GM23338 (cell line): Measurements from ENCODE around the gene RASSF10. TPM values are rescaled to one million over a fixed set of nuclear protein-coding genes. Genes with fewer than 3 reads are reported as not detected.
A peak's percentile ranks its signal among the peaks of the same experiment; 100 is the strongest.

Experiments
- ATAC-seq: fragments of 200-7000 bp; cut with Tn5 transposase; 3 replicates; pipeline ENCODE4 v1.9.1; 2020
- DNase-seq: peaks from one replicate; pipeline ENCODE4 v3.0.0-alpha.2; 2015; ENCODE audit warnings: low spot score
- H2AFZ ChIP-seq: fragments of 200-600 bp; sonication (generic); 2 replicates; pipeline ENCODE4 v1.8.0; 2016; ENCODE audit warnings: antibody characterized with exemption, mild to moderate bottlenecking, moderate library complexity
- H3F3A ChIP-seq: fragments of 200-600 bp; sonication (generic); replicated peaks from 2 replicates; pipeline ENCODE4 v1.8.0; 2017; ENCODE audit warnings: antibody characterized with exemption, mixed run types, low read depth
- H3K27ac ChIP-seq: fragments of 200-600 bp; sonication (generic); 2 replicates; pipeline ENCODE4 v1.6.1; 2016; ENCODE audit warnings: low read depth
- H3K27me3 ChIP-seq: fragments of 200-600 bp; sonication (generic); 2 replicates; pipeline ENCODE4 v1.8.0; 2016; ENCODE audit warnings: mild to moderate bottlenecking, mixed run types, moderate library complexity; ENCODE audit not compliant: insufficient read depth
- H3K36me3 ChIP-seq: fragments of 200-600 bp; sonication (generic); 2 replicates; pipeline ENCODE4 v1.8.0; 2016; ENCODE audit warnings: mild to moderate bottlenecking; ENCODE audit not compliant: insufficient read depth
- H3K4me1 ChIP-seq: fragments of 200-600 bp; sonication (generic); 2 replicates; pipeline ENCODE4 v1.8.0; 2016; ENCODE audit warnings: mild to moderate bottlenecking, moderate library complexity; ENCODE audit not compliant: insufficient read depth
- H3K4me2 ChIP-seq: fragments of 200-600 bp; sonication (generic); 2 replicates; pipeline ENCODE4 v1.7.1; 2017; ENCODE audit warnings: mixed run types
- H3K4me3 ChIP-seq: fragments of 200-600 bp; sonication (generic); 2 replicates; pipeline ENCODE4 v1.6.1; 2016; ENCODE audit warnings: mixed run types
- H3K79me2 ChIP-seq: fragments of 200-600 bp; sonication (generic); replicated peaks from 2 replicates; pipeline ENCODE4 v1.8.0; 2017; ENCODE audit warnings: mild to moderate bottlenecking; ENCODE audit not compliant: insufficient read depth
- H3K9me2 ChIP-seq: fragments of 200-600 bp; sonication (generic); 2 replicates; pipeline ENCODE4 v1.8.0; 2017; ENCODE audit not compliant: insufficient read depth
- H4K20me1 ChIP-seq: fragments of 200-600 bp; sonication (generic); replicated peaks from 2 replicates; pipeline ENCODE4 v1.8.0; 2017; ENCODE audit warnings: mild to moderate bottlenecking; ENCODE audit not compliant: insufficient read depth
- H3K27ac Mint-ChIP-seq: 2 replicates; pipeline ENCODE4 v1.8.0; 2020; ENCODE audit warnings: inconsistent platforms, mild to moderate bottlenecking, moderate library complexity, mixed read lengths
- H3K27me3 Mint-ChIP-seq: 3 replicates; pipeline ENCODE4 v1.8.0; 2022; ENCODE audit warnings: low read depth, mild to moderate bottlenecking, moderate library complexity, mixed read lengths, inconsistent platforms; ENCODE audit not compliant: insufficient read depth, poor library complexity
- H3K36me3 Mint-ChIP-seq: 3 replicates; pipeline ENCODE4 v1.8.0; 2021; ENCODE audit warnings: low read depth, mild to moderate bottlenecking, inconsistent platforms, moderate library complexity, mixed read lengths
- H3K4me1 Mint-ChIP-seq: 3 replicates; pipeline ENCODE4 v1.8.0; 2020; ENCODE audit warnings: mild to moderate bottlenecking, inconsistent platforms, mixed read lengths
- H3K4me3 Mint-ChIP-seq: 3 replicates; pipeline ENCODE4 v1.8.0; 2021; ENCODE audit warnings: moderate library complexity, mild to moderate bottlenecking, inconsistent platforms, mixed read lengths
- H3K9me3 Mint-ChIP-seq: 3 replicates; pipeline ENCODE4 v1.8.0; 2020; ENCODE audit warnings: moderate library complexity, mild to moderate bottlenecking, inconsistent platforms, mixed read lengths
- CREB1 ChIP-seq: fragments of 250-450 bp; sonication (Bioruptor Pico); IDR thresholded peaks from 2 replicates; pipeline ENCODE4 v1.5.0; 2020; ENCODE audit warnings: low read depth, mild to moderate bottlenecking, moderate library complexity
- CTCF ChIP-seq, 2 experiments: fragments of 200-600 bp in 1 of 2; sonication (generic) in 1 of 2; conservative IDR thresholded peaks; 2 replicates each; pipeline versions ENCODE4 v1.5.1 to v1.6.1; 2016 to 2017; ENCODE audit warnings: antibody characterized with exemption in 2 of 2, low read depth in 2 of 2, mild to moderate bottlenecking in 2 of 2, moderate library complexity in 1 of 2
- ETS1 ChIP-seq: IDR thresholded peaks from 2 replicates; pipeline ENCODE4 v1.6.1; 2016; ENCODE audit warnings: antibody characterized with exemption
- EZH2 ChIP-seq: fragments of 200-600 bp; sonication (generic); IDR thresholded peaks from one replicate; pipeline ENCODE4 v1.8.0; 2017; ENCODE audit warnings: antibody characterized with exemption, mild to moderate bottlenecking, low read depth; ENCODE audit not compliant: unreplicated experiment
- EZH2phosphoT487 ChIP-seq: fragments of 200-600 bp; sonication (generic); IDR thresholded peaks from one replicate; pipeline ENCODE4 v1.8.1; 2018; ENCODE audit warnings: antibody characterized with exemption; ENCODE audit not compliant: unreplicated experiment
- JUNB ChIP-seq: IDR thresholded peaks from one replicate; pipeline ENCODE4 v1.6.1; 2016; ENCODE audit warnings: antibody characterized with exemption; ENCODE audit not compliant: unreplicated experiment
- NANOG ChIP-seq: IDR thresholded peaks from 2 replicates; pipeline ENCODE4 v1.6.1; 2016; ENCODE audit warnings: antibody characterized with exemption, borderline replicate concordance
- POLR2AphosphoS5 ChIP-seq: IDR thresholded peaks from 2 replicates; pipeline ENCODE4 v1.6.1; 2016; ENCODE audit warnings: antibody characterized with exemption, low read depth
- long read RNA-seq: library from polyadenylated mRNA; unstranded; transcript quantifications from one replicate; pipeline ENCODE4 v2.0.0, GENCODE V29; 2020; ENCODE audit not compliant: unreplicated experiment
- polyA plus RNA-seq: library from polyadenylated mRNA; unstranded; fragments of >200 nt; fragmentation: Nextera tagmentation; extraction: Ambion mirVana; gene quantifications from 2 replicates; pipeline ENCODE4 v1.2.1, GENCODE V29; 2016
- total RNA-seq: library from RNA; depleted of rRNA; stranded (reverse); fragments of >200 nt; shearing (Covaris generic); gene quantifications from 2 replicates; pipeline ENCODE4 v1.2.3, GENCODE V29; 2014; rRNA removed

Gene RASSF10
- total RNA-seq = 1.8 and 4.0 TPM in 2 replicates
- 0.13 and 0.52 TPM in 2 replicates for polyA plus RNA-seq
- long read RNA-seq = 0 reads

DNA sequence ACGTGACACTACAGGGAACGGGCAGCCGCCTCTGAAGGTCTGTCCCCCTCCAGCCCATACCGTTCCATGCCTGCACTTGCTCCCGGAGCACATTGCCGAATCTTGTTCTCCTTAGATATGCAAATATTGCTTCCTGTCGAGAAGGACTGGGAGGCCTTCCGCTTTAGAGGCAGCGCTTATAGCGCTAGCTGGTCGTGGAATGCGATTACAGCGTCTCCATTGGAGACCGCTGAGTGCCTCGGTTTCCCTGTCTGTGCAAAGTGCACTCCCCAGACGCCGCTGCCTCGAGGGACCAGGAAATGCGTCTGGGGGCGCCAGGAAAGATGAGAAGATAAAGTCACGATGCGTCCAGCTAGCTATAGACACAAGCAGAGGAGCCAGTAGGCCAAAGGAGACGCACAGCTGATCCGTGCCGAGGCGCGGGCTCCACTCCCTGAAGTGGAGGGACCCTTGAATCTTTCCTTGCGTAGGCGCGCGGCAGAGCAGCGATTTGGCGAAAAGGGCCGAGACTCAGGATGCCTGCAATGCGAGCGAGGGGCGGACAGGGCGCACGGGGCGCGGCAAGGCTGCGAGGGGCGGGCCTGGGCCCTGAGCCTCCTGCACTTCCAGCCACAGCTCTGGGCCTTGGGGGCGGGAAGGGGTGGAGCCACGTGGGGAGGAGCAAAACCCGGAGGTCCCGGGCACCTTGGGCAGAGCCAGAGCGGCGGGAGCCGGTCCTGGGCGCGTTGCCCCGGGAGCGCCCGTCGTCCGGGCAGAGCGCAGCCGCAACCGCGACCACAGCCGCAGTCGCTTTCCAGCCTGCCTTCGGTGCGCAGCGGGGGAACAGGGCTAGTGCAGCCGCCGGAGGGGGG, at the start of gene RASSF10:
RASSF10 (plus strand) TSS at position 692 of the 851 bp plus-strand sequence. CDS start 261 bp downstream, outside the sequence.
- Mint-ChIP-seq H3K27ac (peak within 1 kb of the TSS; percentile 72; the same call in 1 of the 2 replicates), H3K9me3 (peaks cover 13% of the 10 kb centered on the region), H3K36me3 (peaks cover 19% of the 10 kb centered on the region; the same call in 2 of the 3 replicates), H3K4me1 (peaks cover 52% of the 10 kb centered on the region), H3K4me3 (peak within 1 kb of the TSS; percentile 77), H3K27me3 (peaks cover 46% of the 10 kb centered on the region)
- DNase-seq = peak; percentile 94
- TF ChIP-seq POLR2AphosphoS5 (peak; percentile 90), ETS1 (0 out of 2 replicates have a peak, but pooled peaks have one; percentile 36), NANOG (no peak)
- Histone ChIP-seq H3K4me1 (peaks cover 42% of the 10 kb centered on the region), H4K20me1 (0 out of 2 replicates have a peak, but pooled peaks cover 5% of the 10 kb centered on the region), H3F3A (peaks cover 6% of the 10 kb centered on the region; the same call in 1 of the 2 replicates), H3K9me2 (peaks cover 19% of the 10 kb centered on the region; the same call in 1 of the 2 replicates), H3K79me2 (no peaks in the 10 kb centered on the region), H3K27me3 (peaks cover 58% of the 10 kb centered on the region), H3K4me3 (peak within 1 kb of the TSS; percentile 70), H3K27ac (peak within 1 kb of the TSS; percentile 84; the same call in 1 of the 2 replicates), H3K36me3 (peaks cover 6% of the 10 kb centered on the region; the same call in 1 of the 2 replicates), H3K4me2 (peak within 1 kb of the TSS; percentile 89), H2AFZ (peak within 1 kb of the TSS; percentile 89)
- ATAC-seq = peak; percentile 84

DNA sequence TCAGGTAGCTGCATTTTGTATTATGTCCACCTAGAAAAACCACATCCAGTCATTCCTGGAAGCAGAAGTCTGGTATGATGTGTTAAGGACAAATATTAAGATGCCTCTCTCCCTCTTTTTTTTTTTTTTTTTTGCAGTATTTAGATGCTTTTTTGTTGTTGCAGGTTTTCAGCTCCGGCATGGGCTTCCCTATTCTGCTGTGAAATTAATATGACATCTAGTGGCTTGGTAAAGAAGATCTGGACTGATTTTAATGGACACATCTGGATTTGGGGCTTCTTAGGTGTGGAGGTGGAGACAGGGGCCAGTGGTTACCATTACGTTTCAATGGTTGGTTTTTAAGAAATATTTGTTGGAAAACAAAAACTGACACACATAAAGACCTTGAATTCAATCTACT, 47.5 kb upstream of the RASSF10 start:
- H3K9me2 ChIP-seq = no peaks in the 10 kb centered on the region
- Mint-ChIP-seq H3K27me3 (peaks cover 7% of the 10 kb centered on the region), H3K36me3 (no peaks in the 10 kb centered on the region), H3K9me3 (no peaks in the 10 kb centered on the region), H3K4me3 (no peak overlapping the region; the same call in 2 of the 3 replicates), H3K4me1 (no peaks in the 10 kb centered on the region; the same call in 2 of the 3 replicates), H3K27ac (no peak overlapping the region)
- no peaks in the 10 kb centered on the region for H3K4me1 ChIP-seq
- DNase-seq = no peak
- H2AFZ ChIP-seq = no peak overlapping the region
- no peak overlapping the region for H3K27ac ChIP-seq
- TF ChIP-seq JUNB (no peak), CTCF (conservative IDR thresholded peaks at IDR 0.05; ENCODE audit: low read depth in 2 of 2) (0 out of 4 replicates have a peak, but pooled peaks of 1 of the 2 experiments have one; percentile 16), EZH2phosphoT487 (no peak), CREB1 (CRISPR knock-in tag) (no peak), EZH2 (no peak)
- H3K79me2 ChIP-seq = no peaks in the 10 kb centered on the region
- no peaks in the 10 kb centered on the region for H3K27me3 ChIP-seq
- ATAC-seq = no peak
- H4K20me1 ChIP-seq = no peaks in the 10 kb centered on the region
- H3K4me2 ChIP-seq = no peak overlapping the region
- no peak overlapping the region for H3K4me3 ChIP-seq
- H3K36me3 ChIP-seq = no peaks in the 10 kb centered on the region
- no peaks in the 10 kb centered on the region for H3F3A ChIP-seq
